ENCODE results near the gene E2F2.
A peak's percentile ranks its signal among the peaks of the same experiment; 100 is the strongest.

E2F2 gene

DNA sequence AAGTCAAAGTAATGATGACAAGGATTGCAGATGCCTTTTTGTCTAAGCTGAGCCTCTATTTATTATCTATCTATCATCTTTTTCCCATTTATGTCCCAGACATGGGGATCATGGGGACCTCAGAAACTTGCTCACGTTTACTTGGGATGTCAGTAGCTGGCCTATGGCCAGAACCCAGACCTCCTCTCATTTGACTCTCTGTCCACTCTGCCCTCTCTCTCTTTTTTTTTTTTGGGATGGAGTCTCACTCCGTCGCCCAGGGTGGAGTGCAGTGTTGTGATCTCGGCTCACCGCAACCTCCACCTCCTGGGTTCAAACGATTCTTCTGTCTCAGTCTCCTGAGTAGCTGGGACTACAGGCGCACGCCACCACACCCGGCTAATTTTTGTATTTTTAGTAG lies 32.0 kb upstream of the E2F2 start:
- DNase-seq, result no peak

GRCh38 chr1:23562137-23562876 lies 31.3 kb upstream of the E2F2 start:
- DNase-seq, result peak; percentile 99

- DNase-seq, result peak; percentile 66
Observed at GRCh38 chr1:23561813-23562100, 30.7 kb upstream of the E2F2 start.

DNA sequence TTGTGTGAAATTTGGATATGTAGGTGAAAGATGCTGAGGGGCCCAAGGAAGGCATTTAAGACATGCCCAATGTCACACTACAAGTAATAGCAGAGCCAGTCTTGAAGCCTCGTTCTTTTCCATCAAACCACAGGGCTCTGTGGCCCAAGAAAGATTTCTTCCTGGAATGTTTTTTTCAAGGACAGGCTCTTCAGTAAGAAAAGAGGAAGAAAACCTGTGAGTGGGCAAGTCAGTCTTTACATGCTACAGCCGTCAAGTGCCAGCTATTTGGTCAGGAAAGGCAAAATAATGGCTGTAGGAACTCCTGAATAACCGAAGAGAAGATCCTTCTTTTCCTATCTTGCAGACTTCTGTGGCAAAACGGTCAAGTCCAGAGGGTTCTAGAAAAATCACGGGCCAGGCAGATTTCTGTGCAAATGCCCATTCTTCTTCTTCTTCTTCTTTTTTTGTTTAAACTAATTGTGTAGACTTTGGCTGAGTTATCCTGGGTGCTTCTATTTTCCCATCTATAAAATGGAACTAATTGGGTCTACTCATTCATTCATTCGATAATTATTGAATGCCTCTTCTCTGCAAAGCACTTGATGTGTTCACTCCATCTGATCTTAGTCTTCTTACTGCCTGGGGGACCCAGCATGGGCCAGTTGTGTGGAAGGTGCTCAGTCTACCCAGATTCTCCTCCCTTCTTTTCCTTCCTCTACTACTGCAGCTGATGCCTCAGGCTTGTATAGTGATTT lies 30.2 kb upstream of the E2F2 start:
- DNase-seq, result no peak

GRCh38 chr1:23559985-23560741 lies 29.1 kb upstream of the E2F2 start:
- no peak for DNase-seq

- DNase-seq, result peak; percentile 99
Observed at GRCh38 chr1:23559136-23559984, 28.3 kb upstream of the E2F2 start, which contains the start of gene ID3. Gene ID3 (minus strand): TSS chr1:23559501. CDS start chr1:23559426, 75 bp downstream.

GRCh38 chr1:23558872-23559135 lies 27.8 kb upstream of the E2F2 start:
- no peak for DNase-seq

DNA sequence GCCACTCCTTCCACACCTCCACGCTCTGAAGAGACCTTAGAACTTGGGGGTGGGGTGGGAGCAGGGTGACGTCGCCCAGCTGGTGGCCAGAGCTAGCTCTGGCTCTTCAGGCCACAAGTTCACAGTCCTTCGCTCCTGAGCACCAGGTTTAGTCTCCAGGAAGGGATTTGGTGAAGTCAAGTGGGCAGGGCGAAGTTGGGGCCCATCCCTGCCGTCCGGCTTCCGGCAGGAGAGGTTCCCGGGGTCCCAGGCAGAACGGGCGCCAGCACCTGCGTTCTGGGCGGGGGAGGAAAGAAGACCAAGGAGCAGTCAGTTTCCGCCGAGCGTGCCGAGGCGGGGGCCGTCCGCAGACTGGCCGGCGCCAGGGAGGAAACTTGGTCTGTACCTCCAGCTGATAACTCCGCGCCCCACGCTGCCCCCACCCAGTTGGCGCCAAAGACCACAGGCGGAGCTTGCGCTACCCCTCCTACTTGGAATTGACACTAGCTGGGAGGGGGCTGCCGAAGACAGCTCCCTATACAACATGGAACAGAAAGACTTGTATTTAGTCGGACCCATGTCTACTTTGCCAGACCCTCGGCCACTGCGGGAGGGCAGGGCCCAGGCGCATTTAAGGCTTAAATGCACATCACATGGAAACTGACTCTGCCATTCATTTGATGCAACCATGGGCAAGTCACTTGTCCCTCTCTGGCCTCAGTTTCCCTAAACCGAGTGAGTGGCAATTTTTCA lies 27.3 kb upstream of the E2F2 start:
- no peak for DNase-seq

GRCh38 chr1:23557471-23558124 lies 26.6 kb upstream of the E2F2 start:
- no peak for DNase-seq

GRCh38 chr1:23556635-23557470 lies 25.8 kb upstream of the E2F2 start:
- DNase-seq, result peak; percentile 73

DNA sequence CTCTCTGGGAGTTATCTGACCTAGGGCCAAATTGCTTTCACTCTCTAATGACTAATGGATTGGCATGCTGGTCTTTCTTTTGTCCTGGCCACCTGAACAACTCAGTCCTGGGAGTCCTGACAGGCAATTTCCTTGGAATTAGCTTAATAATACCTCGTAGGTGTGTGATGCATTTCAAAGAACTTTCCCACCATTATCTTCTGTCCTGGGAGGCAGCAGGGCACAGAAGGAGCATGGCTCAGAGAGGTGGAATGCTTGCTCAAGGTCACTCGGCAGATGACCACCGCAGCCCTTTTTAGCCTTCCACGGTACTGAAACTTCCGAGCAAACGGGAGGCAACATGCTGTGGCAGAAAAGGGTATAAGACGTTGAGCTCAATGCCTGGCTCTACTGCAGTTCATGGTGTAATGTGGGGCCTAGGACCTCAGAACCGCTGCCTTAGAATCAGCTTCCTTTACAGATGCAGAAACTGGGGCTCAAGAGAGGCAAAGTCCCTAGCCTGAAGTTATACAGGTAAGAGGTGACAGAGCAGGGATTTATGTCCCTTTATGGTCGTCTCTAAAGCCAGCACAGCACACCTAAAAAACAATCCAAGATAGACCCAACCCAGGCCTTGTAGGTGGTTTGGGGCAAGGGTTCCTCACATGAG lies 25.1 kb upstream of the E2F2 start:
- peak; percentile 78 for DNase-seq

GRCh38 chr1:23555270-23555985 lies 24.4 kb upstream of the E2F2 start:
- DNase-seq, result peak; percentile 82

DNA sequence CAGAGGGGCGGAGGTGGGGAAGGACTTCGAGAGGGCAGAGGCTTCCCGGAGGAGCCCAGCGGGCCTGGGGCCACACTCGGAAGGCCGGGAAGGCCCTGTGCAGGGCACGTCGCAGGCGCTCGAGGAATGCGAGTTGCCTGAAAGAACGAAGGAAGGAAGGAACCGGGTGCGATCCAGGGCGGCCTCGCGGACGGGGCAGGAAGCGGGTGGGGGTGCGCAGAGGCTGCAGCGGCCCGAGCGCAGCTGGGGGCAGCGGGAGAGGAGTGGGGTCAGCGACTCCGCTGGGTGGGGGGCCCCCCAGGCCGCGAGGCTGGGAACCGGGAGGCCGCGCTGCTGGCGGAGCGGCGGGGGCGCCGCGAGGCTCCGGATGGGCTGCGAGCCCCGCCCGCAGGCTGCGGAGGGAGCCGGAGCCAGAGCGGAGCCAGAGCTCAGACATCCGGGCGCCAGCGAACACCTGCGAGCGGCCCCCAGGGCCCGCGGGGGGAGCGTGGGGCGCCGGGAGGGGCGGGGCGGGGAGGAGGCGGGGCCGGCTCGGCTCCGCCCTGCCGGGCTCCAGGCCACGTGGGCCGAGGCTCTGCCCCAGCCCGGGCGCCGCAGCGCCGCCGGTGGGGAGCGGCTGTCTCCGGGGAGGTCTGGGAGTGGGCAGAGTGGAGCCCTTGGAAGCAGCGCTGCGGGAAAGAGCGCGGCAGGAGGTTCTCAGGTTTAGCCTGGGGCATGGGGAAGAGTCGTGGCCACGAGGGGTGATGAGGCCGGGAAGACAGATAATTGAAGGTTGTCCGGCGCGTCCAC lies 23.6 kb upstream of the E2F2 start:
- DNase-seq, result peak; percentile 92

- DNase-seq, result no peak
Observed at GRCh38 chr1:23554127-23554480, 23.1 kb upstream of the E2F2 start.

GRCh38 chr1:23553231-23554126 lies 22.4 kb upstream of the E2F2 start:
- no peak for DNase-seq

DNA sequence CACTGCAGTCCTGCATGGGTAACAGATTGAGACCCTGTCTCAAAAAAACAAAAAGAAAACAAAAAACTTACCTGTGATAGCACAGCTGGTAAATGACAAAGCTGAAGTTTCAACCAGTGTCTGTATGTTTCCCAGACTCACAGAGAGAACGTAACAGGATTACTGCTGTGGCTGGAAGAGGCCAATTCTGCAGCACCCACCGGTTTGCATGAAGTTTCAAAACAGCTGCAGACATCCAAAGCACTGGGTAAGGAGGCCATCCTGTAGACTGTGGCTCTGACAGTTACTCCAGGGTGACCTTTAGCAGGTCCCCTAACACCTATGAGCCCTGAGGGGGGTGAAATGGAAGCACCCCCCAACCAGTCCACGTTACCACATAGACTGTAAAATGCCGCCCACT lies 20.8 kb upstream of the E2F2 start:
- DNase-seq, result no peak

- DNase-seq, result no peak
Observed at GRCh38 chr1:23548704-23549143, 17.7 kb upstream of the E2F2 start.

Measured in fibroblast of skin of scalp (primary cell).